Activated CD4-positive, alpha-beta T cell treated with anti-CD3 and anti-CD28 coated beads, Interleukin-2, amount 50 U/mL, for 4 hours (primary cell): ENCODE data around the gene CDC42SE2.
"Not testable (repeated sequence)": the region's sequence is repeated elsewhere in the genome, so short reads cannot be mapped to it uniquely, and the experiment has no call there.

ENCODE experiments used
- DNase-seq, 2 experiments: peaks; one replicate each; pipeline ENCODE4 v3.0.0-alpha.2; 2020

Gene CDC42SE2

GRCh38 chr5:131252824-131253171, 11.1 kb upstream of the CDC42SE2 start:
- DNase-seq, result peak; percentile 63 to 68

- not testable (repeated sequence) for DNase-seq
These were observed 9.8 kb upstream of the CDC42SE2 start for GRCh38 chr5:131254025-131254424.

DNA sequence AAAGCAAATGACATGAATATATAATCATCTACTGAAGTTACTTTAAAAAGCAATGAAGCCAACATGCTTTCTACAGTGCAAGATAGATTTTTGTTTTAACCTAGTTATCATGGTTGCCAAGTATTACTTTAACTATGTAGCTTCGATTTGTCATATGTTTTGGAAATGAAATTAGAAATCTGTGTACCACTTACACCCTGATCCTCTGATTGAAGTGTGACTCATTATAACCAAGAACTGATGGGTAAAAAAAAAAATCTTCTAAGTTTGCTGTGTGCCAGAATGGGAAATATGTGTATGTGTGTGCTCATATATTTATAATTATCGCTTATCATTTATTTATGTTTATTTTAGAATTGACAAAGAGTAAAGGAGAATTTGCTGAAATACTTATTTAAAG, 9.1 kb upstream of the CDC42SE2 start:
- DNase-seq, result no peak

DNA sequence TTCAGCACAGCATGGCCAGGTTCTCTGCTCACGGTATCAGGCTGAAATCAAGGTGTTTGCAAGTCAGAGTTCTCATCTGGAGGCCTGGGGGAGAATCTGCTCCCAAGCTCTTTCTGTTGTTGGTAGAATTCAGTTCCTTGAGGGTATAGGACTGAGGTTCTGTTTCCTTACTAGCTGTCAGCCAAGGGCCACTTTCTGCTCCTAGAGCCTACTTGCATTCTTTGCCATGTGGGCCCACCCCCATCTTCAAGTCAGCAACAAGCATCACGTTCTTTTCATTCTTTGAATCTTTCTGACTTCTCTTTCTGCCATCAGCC, 7.4 kb upstream of the CDC42SE2 start:
- DNase-seq, result no peak

GRCh38 chr5:131258733-131259132, 5.1 kb upstream of the CDC42SE2 start:
- DNase-seq, result no peak

- no peak for DNase-seq
These were observed 4.5 kb upstream of the CDC42SE2 start for GRCh38 chr5:131259326-131259725.

- no peak for DNase-seq
These were observed 3.0 kb upstream of the CDC42SE2 start for GRCh38 chr5:131260895-131261294.

DNA sequence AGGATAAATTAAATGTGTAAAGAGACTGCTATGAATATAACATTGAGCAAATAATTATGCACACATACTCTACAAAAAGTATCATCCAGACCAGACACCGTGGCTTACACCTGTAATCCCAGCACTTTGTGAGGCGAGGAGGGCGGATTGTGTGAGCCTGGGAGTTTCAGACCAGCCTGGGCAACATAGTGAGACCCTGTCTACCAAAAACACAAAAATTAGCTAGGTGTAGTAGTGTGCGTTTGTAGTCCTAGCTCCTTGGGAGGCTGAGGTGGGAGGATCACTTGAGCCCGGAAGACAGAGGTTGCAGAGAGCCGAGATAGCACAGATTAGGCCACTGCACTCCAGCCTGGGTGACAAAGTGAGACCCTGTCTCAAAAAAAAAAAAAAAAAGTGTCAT, 2.4 kb upstream of the CDC42SE2 start:
- no peak for DNase-seq

GRCh38 chr5:131262953-131263541, 806 bp upstream of the CDC42SE2 start:
- no peak for DNase-seq

- peak; percentile 28 to 39 for DNase-seq
These were observed 722 bp downstream of the CDC42SE2 start for GRCh38 chr5:131264451-131265099.

DNA sequence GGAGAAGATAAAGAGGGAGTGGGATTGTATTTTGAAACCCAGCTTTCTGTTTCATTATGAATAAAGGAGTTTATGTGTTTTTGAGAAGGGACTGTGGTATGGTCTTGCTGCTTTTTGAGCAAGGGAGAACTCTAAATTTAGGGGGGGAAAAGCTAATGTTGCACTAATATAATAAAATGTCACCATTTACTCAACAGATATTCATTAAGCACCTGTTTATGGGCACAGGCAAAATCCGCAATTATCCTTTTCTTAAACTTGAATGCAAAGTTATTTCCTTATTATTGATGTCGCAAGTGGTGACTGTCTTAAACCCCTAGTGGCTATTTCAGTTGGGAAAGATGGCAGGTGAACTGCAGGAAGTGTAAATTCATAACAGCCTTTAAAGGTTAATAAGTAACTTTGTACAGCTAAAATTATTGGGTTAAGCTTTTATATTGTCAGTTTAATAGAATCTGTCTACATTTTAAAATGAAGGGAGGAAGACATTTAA, 1.5 kb downstream of the CDC42SE2 start:
- no peak for DNase-seq

- peak; percentile 36 to 41 for DNase-seq
These were observed 2.7 kb downstream of the CDC42SE2 start for GRCh38 chr5:131266370-131267060.

DNA sequence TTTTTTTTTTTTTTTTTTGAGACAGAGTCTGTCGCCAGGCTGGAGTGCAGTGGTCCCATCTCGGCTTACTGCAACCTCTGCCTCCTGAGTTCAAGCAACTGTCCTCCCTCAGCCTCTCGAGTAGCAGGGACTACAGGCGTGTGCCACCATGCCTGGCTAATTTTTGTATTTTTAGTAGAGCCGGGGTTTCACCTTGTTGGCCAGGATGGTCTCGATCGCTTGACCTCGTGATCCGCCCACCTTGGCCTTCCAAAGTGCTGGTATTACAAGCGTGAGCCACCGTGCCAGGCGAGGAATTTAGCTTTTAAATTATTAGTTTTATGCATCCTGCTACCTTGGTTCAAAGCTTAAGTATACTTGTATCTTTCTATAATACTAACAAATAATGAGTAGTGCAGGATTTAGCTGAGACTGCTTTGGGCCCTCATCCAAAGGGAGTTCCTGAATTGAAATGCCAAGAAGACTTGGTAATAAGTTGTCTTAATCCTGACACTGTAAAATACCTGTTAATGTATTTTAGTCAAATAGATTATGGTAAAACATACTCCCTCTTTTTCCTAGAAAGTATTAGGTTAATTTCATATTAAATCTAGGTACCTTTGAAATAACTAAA, 5.0 kb downstream of the CDC42SE2 start:
- no peak for DNase-seq

- no peak for DNase-seq
These were observed 7.0 kb downstream of the CDC42SE2 start for GRCh38 chr5:131270809-131271208.

GRCh38 chr5:131271888-131272287, 8.0 kb downstream of the CDC42SE2 start:
- DNase-seq, result not testable (repeated sequence)

GRCh38 chr5:131272307-131272706, 8.5 kb downstream of the CDC42SE2 start:
- no peak for DNase-seq

DNA sequence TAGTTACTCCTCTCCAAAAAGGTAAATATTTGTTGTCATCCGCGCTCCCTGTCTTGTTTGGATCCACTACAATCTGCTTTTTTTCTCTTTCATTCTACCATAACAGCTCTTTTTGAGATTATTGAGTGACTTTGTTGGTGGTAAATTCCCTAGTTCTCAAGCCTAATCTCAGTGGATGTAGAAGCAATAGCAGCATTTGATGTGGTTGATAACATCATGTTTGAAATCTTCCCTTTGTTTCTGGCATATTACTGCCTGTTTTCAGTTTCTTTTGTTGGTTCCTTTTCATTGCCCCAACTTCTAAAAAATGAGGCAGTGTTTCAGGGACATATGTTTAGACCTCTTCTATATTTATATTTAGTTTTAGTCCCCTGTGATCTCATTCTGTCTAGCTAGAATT, 8.9 kb downstream of the CDC42SE2 start:
- DNase-seq, result no peak

DNA sequence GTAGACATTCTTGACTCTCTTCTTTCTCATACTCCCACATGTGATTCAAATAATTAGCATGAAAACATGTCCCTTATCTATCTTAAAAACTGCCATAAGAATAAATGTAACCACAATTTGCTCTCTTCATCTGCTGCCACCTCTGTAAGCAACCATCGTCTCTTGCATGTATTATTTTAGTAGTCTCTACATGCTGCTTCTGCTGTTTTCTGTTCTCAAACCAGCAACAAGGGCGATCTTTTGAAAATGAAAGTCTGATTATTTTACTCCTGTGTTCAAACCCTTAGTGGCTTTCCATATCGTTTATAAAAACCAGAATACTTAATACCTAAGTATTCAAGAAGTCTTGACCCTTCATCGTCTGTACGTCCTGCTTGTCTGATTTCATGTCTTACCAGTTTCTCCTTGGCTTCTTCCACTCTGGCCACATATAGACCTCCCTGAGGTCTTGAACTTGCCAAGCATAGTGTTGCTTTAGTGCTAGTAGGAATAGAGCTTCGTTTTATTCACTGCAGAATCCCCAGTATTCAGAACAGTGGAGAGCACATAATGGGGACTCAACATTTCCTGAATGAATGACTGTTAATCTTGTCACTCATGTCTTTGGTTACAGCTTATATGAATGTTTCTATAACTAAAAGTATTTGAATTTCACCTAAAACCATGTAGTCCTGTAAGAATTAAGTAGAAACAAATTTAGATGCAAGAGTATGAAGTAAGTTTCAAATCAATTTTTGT, 10.6 kb downstream of the CDC42SE2 start:
- DNase-seq, result no peak

DNA sequence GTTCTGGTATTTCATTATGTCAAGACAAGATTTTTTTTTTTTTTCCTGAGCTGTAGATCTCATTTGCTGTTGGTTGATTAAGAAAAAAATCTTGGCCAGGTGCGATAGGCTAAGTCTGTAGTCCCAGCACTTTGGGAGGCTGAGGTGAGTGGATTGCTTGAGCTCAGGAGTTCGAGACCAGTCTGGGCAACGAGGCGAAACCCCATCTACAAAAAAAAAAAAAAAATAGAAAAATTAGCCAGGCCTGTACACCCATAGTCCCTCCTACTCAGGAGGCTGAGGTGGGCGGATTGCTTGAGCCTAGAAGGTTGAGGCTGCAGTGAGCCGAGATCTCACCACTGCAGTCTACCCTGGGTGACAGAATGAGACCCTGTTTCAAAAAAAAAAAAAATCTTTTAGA, 12.2 kb downstream of the CDC42SE2 start:
- peak; percentile 26 to 34 for DNase-seq

- DNase-seq, result no peak
These were observed 13.6 kb downstream of the CDC42SE2 start for GRCh38 chr5:131277447-131277846.

GRCh38 chr5:131277875-131278740, 14.3 kb downstream of the CDC42SE2 start:
- no peak for DNase-seq

- not testable (repeated sequence) for DNase-seq
These were observed 14.9 kb downstream of the CDC42SE2 start for GRCh38 chr5:131278741-131279124.
